ENCODE results near the gene NATD1. TPM values are rescaled to one million over a fixed set of nuclear protein-coding genes. Genes with fewer than 3 reads are reported as not detected.

The NATD1 gene
- total RNA-seq, 2 experiments from 2014 or later = 1.8 to 1.9 TPM

Other genes with a start within 250 kb of the NATD1 start
- gene USP22, start 210.4 kb downstream of the NATD1 start, total RNA-seq = 100 to 1,000 TPM; 144 TPM
- 10 to 100 TPM; 22.6 to 26.2 TPM for gene DHRS7B, start 126.4 kb downstream of the NATD1 start, total RNA-seq
- gene TMEM11, start 39.2 kb downstream of the NATD1 start, total RNA-seq = 10 to 100 TPM; 28.2 to 28.6 TPM
- 100 to 1,000 TPM; 170 to 171 TPM for gene MAP2K3, start 31.3 kb upstream of the NATD1 start, total RNA-seq
- gene KCNJ12, start 122.9 kb upstream of the NATD1 start, total RNA-seq = not detected

Measured in activated CD8-positive, alpha-beta memory T cell treated with anti-CD3 and anti-CD28 coated beads for 36 hours (primary cell).